Liver (tissue), 3 donors: Measurements from ENCODE around the gene ABCC3.

Experiments used
- CTCF ChIP-seq: fragments of 150-350 bp; IDR thresholded peaks from 2 replicates; pipeline ENCODE4 v1.5.1; 2017; ENCODE audit warnings: improper control_type of control experiment, low read depth, low read length; ENCODE audit not compliant: missing input control
- EGR1 ChIP-seq, 2 donors: IDR thresholded peaks; 2 replicates each; pipeline ENCODE4 v1.6.1; 2016 to 2018; ENCODE audit warnings: antibody characterized with exemption in 2 of 2, low read depth in 2 of 2
- FOXA1 ChIP-seq: IDR thresholded peaks from 2 replicates; pipeline ENCODE4 v1.6.1; 2016; ENCODE audit warnings: antibody characterized with exemption
- GABPA ChIP-seq, 2 donors: IDR thresholded peaks in 1 of 2; conservative IDR thresholded peaks in 1 of 2; 2 replicates each; pipeline ENCODE4 v1.6.1; 2016; ENCODE audit warnings: antibody characterized with exemption in 2 of 2, mild to moderate bottlenecking in 1 of 2, moderate library complexity in 1 of 2
- HNF4G ChIP-seq: IDR thresholded peaks from 2 replicates; pipeline ENCODE4 v1.6.1; 2016; ENCODE audit warnings: antibody characterized with exemption
- MAX ChIP-seq: IDR thresholded peaks from 2 replicates; pipeline ENCODE4 v1.6.1; 2016; ENCODE audit warnings: antibody characterized with exemption
- RAD21 ChIP-seq, 2 donors: IDR thresholded peaks; 2 replicates each; pipeline ENCODE4 v1.6.1; 2016; ENCODE audit warnings: antibody characterized with exemption in 2 of 2, mild to moderate bottlenecking in 2 of 2
- RXRA ChIP-seq, 2 donors: IDR thresholded peaks; 2 replicates each; pipeline ENCODE4 v1.6.1; 2017 to 2018; ENCODE audit warnings: antibody characterized with exemption in 2 of 2, mild to moderate bottlenecking in 1 of 2
- SP1 ChIP-seq: IDR thresholded peaks from 2 replicates; pipeline ENCODE4 v1.6.1; 2018; ENCODE audit warnings: antibody characterized with exemption, mild to moderate bottlenecking
- TAF1 ChIP-seq: conservative IDR thresholded peaks from 2 replicates; pipeline ENCODE4 v1.6.1; 2016; ENCODE audit warnings: antibody characterized with exemption, mild to moderate bottlenecking
- TF ChIP-seq, protein P1 (sequence below): IDR thresholded peaks from 2 replicates; pipeline ENCODE4 v1.6.1; 2016; ENCODE audit warnings: antibody characterized with exemption
- TF ChIP-seq, protein P2 (sequence below): IDR thresholded peaks from 2 replicates; pipeline ENCODE4 v1.6.1; 2016; ENCODE audit warnings: antibody characterized with exemption, mild to moderate bottlenecking
- TF ChIP-seq, protein P3 (sequence below): IDR thresholded peaks from 2 replicates; pipeline ENCODE4 v1.6.1; 2016; ENCODE audit warnings: antibody characterized with exemption
- donor health status: healthy.
- donor health status: healthy.

DNA sequence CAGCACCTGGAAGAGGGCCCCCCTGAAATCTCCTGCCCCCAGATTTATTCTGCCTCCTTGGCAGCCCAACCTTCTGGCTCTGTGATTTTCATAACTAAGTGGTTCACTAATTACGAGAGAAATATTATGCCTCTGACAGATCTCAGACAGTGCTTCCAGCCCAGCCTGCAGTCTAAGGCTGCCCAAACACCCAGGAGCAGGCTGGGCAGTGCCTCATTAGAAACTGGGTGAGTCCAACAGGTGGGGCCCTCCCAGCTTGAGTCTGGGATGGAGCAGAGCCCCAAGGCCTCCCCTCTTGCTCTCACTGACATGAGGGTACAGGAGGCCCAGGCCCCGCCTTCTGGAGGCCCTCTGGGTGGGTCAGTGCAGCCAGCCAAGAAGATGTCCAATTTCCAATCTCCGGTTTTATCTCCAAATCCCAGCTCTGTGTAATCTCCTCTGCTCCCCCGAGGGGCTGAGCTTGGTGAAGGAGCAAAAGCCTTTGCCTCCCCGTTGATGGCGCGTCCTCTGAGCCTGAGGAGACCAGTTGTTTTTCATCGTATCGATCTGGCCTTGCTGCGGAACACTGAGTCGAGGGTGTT is 20.1 kb upstream of the ABCC3 start:
- TF ChIP-seq CTCF: no peak
- TF ChIP-seq RAD21 (IDR thresholded peaks at IDR 0.05): no peak
- TF ChIP-seq, protein P1, sequence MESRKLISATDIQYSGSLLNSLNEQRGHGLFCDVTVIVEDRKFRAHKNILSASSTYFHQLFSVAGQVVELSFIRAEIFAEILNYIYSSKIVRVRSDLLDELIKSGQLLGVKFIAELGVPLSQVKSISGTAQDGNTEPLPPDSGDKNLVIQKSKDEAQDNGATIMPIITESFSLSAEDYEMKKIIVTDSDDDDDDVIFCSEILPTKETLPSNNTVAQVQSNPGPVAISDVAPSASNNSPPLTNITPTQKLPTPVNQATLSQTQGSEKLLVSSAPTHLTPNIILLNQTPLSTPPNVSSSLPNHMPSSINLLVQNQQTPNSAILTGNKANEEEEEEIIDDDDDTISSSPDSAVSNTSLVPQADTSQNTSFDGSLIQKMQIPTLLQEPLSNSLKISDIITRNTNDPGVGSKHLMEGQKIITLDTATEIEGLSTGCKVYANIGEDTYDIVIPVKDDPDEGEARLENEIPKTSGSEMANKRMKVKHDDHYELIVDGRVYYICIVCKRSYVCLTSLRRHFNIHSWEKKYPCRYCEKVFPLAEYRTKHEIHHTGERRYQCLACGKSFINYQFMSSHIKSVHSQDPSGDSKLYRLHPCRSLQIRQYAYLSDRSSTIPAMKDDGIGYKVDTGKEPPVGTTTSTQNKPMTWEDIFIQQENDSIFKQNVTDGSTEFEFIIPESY: no peak
- TF ChIP-seq MAX: no peak
- TF ChIP-seq, protein P2, sequence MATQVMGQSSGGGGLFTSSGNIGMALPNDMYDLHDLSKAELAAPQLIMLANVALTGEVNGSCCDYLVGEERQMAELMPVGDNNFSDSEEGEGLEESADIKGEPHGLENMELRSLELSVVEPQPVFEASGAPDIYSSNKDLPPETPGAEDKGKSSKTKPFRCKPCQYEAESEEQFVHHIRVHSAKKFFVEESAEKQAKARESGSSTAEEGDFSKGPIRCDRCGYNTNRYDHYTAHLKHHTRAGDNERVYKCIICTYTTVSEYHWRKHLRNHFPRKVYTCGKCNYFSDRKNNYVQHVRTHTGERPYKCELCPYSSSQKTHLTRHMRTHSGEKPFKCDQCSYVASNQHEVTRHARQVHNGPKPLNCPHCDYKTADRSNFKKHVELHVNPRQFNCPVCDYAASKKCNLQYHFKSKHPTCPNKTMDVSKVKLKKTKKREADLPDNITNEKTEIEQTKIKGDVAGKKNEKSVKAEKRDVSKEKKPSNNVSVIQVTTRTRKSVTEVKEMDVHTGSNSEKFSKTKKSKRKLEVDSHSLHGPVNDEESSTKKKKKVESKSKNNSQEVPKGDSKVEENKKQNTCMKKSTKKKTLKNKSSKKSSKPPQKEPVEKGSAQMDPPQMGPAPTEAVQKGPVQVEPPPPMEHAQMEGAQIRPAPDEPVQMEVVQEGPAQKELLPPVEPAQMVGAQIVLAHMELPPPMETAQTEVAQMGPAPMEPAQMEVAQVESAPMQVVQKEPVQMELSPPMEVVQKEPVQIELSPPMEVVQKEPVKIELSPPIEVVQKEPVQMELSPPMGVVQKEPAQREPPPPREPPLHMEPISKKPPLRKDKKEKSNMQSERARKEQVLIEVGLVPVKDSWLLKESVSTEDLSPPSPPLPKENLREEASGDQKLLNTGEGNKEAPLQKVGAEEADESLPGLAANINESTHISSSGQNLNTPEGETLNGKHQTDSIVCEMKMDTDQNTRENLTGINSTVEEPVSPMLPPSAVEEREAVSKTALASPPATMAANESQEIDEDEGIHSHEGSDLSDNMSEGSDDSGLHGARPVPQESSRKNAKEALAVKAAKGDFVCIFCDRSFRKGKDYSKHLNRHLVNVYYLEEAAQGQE: no peak
- TF ChIP-seq, protein P3, sequence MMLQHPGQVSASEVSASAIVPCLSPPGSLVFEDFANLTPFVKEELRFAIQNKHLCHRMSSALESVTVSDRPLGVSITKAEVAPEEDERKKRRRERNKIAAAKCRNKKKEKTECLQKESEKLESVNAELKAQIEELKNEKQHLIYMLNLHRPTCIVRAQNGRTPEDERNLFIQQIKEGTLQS: no peak
- TF ChIP-seq EGR1 (IDR thresholded peaks at IDR 0.05; ENCODE audit: low read depth in 2 of 2): no peak
- no peak for TF ChIP-seq SP1
- no peak for TF ChIP-seq TAF1
- TF ChIP-seq GABPA (IDR thresholded peaks at IDR 0.05 in 1 of 2, conservative IDR thresholded peaks at IDR 0.05 in 1 of 2): no peak
- TF ChIP-seq FOXA1: no peak
- no peak for TF ChIP-seq RXRA (IDR thresholded peaks at IDR 0.05)
- no peak for TF ChIP-seq HNF4G
